Activated T-cell treated with anti-CD3 and anti-CD28 coated beads for 4 hours (primary cell): ENCODE measurements around the gene RASL11A.
"Not testable (repeated sequence)": the region's sequence is repeated elsewhere in the genome, so short reads cannot be mapped to it uniquely, and the experiment has no call there.

Experiments
- DNase-seq: peaks from one replicate; pipeline ENCODE4 v3.0.0-alpha.2; 2020

Gene RASL11A

DNA sequence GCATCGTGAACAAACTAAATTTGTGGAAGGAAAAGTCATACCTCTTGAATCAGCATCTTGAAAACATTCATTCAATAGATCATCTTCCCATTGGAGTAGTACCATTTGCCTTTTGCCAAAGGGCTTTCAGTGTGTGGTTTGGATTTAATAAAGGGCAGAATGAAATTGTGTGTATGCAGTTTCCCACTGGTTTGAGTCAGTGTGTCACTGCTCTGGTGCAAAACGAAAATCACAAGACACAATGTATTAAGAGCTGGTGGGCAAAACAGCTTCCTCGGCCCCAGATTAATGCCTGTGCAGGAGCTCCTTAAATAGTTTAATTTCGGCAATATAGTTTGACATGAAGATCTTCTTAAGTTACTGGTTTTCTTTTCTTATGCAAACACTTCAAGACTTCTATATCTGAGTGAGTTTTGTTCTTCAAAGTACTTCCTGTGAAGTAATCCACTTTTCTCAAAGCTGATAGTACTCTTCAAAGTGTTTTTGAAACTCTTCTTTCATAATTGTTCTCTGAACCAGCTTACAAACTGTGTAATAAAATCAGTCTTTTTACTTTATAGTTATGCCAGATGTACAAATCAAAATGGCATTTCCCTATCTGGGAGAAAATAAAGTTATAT, 32.1 kb downstream of the RASL11A start:
- DNase-seq: no peak

DNA sequence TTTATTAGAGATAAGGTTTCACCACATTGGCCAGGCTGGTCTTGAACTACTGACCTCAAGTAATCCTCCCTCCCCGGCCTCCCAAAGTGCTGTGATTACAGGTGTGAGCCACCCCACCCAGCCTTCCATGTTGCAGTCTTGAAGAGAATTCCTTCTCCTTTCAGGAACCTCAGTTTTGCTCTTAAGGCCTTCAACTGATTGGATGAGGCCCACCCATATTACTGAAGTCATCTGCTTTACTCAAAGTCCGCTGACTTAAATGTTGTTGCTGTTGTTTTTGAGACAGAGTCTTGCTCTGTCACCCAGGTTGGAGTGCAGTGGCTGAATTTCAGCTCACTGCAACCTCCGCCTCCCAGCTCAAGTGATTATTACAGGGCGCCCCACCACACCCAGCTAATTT, 33.5 kb downstream of the RASL11A start:
- no peak for DNase-seq

- no peak for DNase-seq
Observed at GRCh38 chr13:27304611-27305010, 34.0 kb downstream of the RASL11A start.

GRCh38 chr13:27306364-27306763, 35.7 kb downstream of the RASL11A start:
- DNase-seq: no peak

GRCh38 chr13:27308941-27309340, 38.3 kb downstream of the RASL11A start:
- DNase-seq: no peak

GRCh38 chr13:27309401-27309958, 38.9 kb downstream of the RASL11A start:
- DNase-seq: no peak

DNA sequence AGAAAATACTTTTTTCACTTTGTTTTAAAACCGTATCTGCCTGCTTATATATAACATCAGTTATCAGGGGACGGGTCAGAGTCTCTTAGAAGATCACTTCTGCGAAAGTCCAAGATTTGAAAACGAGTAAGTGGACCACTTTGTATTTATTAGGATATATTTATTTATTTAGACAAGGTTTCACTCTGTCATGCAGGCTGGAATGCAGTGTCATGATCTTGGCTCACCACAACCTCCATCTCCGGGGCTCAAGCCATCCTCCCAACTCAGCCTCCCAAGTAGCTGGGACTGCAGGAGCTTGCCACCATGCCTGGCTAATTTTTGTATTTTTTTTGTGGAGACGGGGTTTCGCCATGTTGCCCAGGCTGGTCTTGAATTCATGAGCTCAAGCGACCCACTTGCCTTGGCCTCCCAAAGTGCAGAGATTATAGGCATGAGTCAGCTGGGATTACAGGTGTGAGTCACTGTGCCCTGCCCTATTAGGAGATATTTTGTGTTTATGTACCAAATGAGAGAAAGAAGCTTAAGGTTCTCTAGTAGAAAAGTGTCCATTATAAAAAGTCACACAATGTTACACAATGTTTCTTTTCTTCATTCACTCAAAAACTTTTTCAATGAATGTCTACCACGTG, 39.5 kb downstream of the RASL11A start:
- no peak for DNase-seq

- DNase-seq: no peak
Observed at GRCh38 chr13:27310946-27311345, 40.3 kb downstream of the RASL11A start.

DNA sequence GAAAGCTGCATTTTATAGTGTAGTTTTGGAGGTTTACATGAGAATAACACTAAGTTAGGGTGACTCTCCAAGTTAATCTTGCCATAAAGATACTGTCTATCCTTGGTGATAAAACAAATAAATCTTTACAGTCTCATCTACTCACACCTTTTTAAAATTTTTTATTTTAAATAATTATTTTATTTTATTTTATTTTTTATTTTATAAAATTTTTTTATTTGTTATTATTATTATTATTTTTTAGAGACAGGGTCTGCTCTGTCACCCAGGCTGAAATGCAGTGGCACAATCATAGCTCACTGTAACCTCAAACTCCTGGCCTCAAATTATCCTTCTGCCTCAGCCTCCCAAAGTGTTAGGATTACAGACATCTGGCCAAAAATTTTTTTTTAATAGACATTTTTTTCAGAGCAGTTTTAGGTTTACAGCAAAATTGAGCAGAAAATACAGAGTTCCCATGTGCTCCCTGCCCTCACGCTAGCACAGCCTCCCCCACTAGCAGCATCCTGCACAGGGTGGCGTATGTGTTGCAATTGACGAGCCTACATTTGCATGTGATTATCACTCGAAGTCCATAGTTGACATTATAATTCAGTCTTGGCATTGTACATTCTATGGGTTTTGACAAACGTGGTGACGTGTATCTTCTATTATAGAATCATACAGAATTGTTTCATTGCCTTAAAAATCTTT, 41.0 kb downstream of the RASL11A start:
- DNase-seq: no peak

DNA sequence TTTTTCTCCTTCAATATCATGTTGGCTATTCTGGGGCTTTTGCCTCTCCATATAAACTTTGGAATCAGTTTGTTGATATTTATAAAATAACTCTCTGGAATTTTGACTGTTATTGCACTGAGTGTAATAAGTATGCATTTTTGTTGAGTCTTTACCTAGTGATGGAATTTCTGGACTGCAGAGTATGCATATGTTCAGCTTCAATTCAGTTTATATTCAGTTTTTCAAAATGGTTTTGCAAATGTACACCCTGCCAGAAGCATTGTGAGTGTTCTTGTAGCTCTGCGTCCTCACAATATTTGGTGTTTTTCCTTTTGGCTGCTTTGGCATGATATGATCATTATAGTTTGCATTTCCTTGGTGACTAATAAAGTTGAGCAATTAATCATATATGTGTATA, 43.1 kb downstream of the RASL11A start:
- DNase-seq: no peak

DNA sequence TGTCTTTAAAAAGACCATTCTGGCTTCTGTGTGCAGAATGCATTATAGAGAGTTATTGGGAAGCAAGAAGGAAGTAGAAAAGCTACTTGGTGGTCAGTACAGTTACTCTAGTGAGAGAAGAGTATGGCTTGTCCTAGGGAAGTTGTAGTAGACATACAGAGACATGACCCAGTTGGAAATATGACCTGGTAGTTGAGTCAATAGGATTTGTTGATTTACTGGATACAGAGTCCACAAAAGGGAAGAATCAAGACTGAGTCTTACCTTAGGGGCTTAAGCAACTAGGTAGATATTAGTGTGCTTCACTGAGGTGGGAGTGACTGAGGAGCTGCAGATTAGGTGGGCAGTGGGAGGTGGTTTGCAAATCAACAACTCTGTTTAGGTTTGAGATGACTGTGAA, 48.8 kb downstream of the RASL11A start:
- DNase-seq: no peak

GRCh38 chr13:27321468-27322431, 51.1 kb downstream of the RASL11A start:
- no peak for DNase-seq

- DNase-seq: not testable (repeated sequence)
Observed at GRCh38 chr13:27322443-27322842, 51.8 kb downstream of the RASL11A start.
